ENCODE measurements around the gene SPAG9.

Gene SPAG9

GRCh38 chr17:50957600-50958575, 162.8 kb downstream of the SPAG9 start:
- no peaks in the 10 kb centered on the region for H3K27me3 ChIP-seq (replicated peaks)
- no peak for DNase-seq
- H3K4me3 ChIP-seq (ENCODE audit: low read depth, low read length): no peak overlapping the region
- H3K36me3 ChIP-seq (replicated peaks): peaks cover 4% of the 10 kb centered on the region
- TF ChIP-seq, protein P1, sequence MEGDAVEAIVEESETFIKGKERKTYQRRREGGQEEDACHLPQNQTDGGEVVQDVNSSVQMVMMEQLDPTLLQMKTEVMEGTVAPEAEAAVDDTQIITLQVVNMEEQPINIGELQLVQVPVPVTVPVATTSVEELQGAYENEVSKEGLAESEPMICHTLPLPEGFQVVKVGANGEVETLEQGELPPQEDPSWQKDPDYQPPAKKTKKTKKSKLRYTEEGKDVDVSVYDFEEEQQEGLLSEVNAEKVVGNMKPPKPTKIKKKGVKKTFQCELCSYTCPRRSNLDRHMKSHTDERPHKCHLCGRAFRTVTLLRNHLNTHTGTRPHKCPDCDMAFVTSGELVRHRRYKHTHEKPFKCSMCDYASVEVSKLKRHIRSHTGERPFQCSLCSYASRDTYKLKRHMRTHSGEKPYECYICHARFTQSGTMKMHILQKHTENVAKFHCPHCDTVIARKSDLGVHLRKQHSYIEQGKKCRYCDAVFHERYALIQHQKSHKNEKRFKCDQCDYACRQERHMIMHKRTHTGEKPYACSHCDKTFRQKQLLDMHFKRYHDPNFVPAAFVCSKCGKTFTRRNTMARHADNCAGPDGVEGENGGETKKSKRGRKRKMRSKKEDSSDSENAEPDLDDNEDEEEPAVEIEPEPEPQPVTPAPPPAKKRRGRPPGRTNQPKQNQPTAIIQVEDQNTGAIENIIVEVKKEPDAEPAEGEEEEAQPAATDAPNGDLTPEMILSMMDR (IDR thresholded peaks at IDR 0.05; ENCODE audit: low read depth, low read length, missing control alignments): no peak
- no peak overlapping the region for H3K27ac ChIP-seq
- in situ Hi-C loops (cut with HindIII; ENCODE audit: low pct_ligation_motif_present, low sequenced_read_pairs): no loop called here

DNA sequence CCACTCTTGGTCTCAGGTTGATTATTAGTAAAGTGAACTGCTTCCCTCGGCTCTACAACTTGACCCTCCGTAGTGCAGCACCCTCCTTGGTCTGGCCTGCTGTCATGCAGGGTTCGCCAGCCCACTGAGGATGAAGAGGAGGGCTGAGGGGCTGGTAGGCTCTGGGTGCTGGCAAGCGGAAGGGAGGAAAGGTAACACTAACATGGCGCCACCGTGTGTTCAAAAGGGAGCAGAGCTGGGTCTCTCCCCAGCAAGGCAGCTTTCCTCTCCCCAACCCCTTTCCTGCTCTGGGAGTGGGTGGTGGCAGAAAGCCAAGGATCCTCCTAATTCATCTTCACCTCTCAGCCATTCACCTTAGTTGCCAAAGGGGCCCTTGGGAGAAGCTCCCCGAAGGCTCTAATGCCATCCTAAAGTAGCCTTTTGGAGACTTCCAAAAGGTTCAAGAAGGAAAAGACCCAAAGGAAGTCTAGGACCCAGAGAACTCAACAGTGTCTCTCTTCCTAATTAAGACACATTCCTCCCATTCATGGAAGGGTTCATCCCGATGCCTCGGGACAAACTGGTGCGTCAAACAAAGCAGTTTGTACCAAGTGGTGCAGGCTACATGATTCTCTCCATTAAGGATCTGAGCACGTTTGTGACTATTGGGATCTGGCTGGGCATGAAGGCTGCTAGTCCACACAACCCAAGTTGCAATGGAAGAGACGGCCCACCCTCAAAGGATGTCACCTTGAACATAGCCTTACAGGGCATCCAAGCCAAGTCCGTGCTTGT, 163.7 kb downstream of the SPAG9 start:
- no peaks in the 10 kb centered on the region for H3K27me3 ChIP-seq (replicated peaks)
- in situ Hi-C loops (cut with HindIII; ENCODE audit: low pct_ligation_motif_present, low sequenced_read_pairs): no loop called here
- peak; percentile 44 for DNase-seq
- no peak overlapping the region for H3K4me3 ChIP-seq (ENCODE audit: low read depth, low read length)
- H3K27ac ChIP-seq: no peak overlapping the region
- TF ChIP-seq, protein P1 (IDR thresholded peaks at IDR 0.05; ENCODE audit: low read depth, low read length, missing control alignments): peak; percentile 89
- H3K36me3 ChIP-seq (replicated peaks): peaks cover 4% of the 10 kb centered on the region

GRCh38 chr17:50956409-50956749, 164.3 kb downstream of the SPAG9 start:
- H3K27me3 ChIP-seq (replicated peaks): no peaks in the 10 kb centered on the region
- H3K36me3 ChIP-seq (replicated peaks): peaks cover 4% of the 10 kb centered on the region
- in situ Hi-C loops (cut with HindIII; ENCODE audit: low pct_ligation_motif_present, low sequenced_read_pairs): no loop called here
- no peak overlapping the region for H3K4me3 ChIP-seq (ENCODE audit: low read depth, low read length)
- DNase-seq: no peak
- H3K27ac ChIP-seq: no peak overlapping the region
- TF ChIP-seq, protein P1 (IDR thresholded peaks at IDR 0.05; ENCODE audit: low read depth, low read length, missing control alignments): no peak

- no peak for DNase-seq
- H3K36me3 ChIP-seq (replicated peaks): peaks cover 4% of the 10 kb centered on the region
- TF ChIP-seq, protein P1 (IDR thresholded peaks at IDR 0.05; ENCODE audit: low read depth, low read length, missing control alignments): no peak
- no peak overlapping the region for H3K4me3 ChIP-seq (ENCODE audit: low read depth, low read length)
- no peak overlapping the region for H3K27ac ChIP-seq
- in situ Hi-C loops (cut with HindIII; ENCODE audit: low pct_ligation_motif_present, low sequenced_read_pairs): no loop called here
- H3K27me3 ChIP-seq (replicated peaks): no peaks in the 10 kb centered on the region
Measured at GRCh38 chr17:50955667-50956120, 165.0 kb downstream of the SPAG9 start.

DNA sequence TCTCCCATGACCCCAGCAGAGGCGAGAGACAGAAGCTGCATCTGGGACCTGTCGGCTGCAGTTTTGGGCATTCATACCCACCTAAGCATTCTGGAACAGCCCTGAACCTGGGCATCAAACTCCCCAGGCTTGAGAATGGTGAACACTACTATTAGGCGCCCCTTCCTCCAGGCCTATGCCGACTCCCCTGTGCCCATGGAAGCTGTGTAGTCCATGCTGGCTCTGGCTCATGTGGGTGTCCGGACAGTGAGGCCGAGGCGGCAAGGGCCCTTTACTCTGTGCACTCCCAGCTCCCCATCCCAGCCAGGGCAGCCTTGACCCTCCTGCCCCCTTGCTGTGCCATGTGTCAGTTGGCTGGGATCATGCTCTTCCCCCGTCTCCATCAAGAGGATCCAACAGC, 165.5 kb downstream of the SPAG9 start:
- TF ChIP-seq, protein P1 (IDR thresholded peaks at IDR 0.05; ENCODE audit: low read depth, low read length, missing control alignments): no peak
- Histone ChIP-seq H3K27ac (no peak overlapping the region), H3K4me3 (ENCODE audit: low read depth, low read length) (no peak overlapping the region), H3K27me3 (replicated peaks) (no peaks in the 10 kb centered on the region), H3K36me3 (replicated peaks) (peaks cover 4% of the 10 kb centered on the region)
- in situ Hi-C loops (cut with HindIII; ENCODE audit: low pct_ligation_motif_present, low sequenced_read_pairs): no loop called here
- DNase-seq: no peak

Measured in brain microvascular endothelial cell (primary cell).